Astrocyte of the hippocampus (primary cell): Measurements from ENCODE around the gene SPARC.
"Not testable (repeated sequence)": the region's sequence is repeated elsewhere in the genome, so short reads cannot be mapped to it uniquely, and the experiment has no call there.

Experiments
- DNase-seq: peaks from one replicate; pipeline ENCODE4 v3.0.0; 2011; ENCODE audit warnings: low read depth, low spot score

SPARC gene

GRCh38 chr5:151686674-151687407 is at the start of gene SPARC:
TSS of gene SPARC (minus strand) at chr5:151686915. CDS start at chr5:151676188, 10,727 bp downstream.
- DNase-seq = peak; percentile 95

- DNase-seq = no peak
Measured at GRCh38 chr5:151735646-151736045, 48.9 kb upstream of the SPARC start.

- no peak for DNase-seq
Measured at GRCh38 chr5:151734064-151734408, 47.3 kb upstream of the SPARC start.

DNA sequence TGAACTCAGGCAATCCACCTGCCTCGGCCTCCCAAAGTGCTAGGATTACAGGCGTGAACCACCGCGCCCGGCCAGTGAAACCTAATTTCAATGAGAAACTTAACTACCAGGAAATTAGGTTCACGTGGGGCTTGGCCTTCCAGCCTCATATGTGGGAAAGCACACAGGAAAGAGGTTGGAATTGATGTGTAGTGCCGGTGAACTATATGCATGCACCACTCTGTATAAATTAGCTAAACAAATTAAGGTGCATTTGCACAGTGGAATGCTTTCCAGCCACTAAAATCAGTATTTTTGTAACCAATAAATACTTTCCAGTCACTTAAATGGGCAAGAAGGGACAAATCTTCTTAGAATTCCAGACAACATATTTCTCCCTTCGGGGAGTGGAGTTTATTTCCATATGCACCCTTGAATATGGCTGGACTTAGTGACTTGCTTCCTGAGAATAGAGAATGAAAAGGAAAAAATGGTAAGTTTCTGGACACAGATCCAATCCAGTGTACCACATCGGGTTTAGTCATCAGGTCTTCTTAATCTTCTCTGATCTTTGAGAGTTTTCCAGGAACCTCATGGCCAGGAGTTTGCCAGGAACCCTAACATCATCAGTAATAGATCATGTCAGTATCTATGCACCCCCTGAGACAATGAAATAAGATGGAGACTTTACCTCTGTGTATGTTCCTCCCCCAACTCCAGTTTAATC is 46.8 kb upstream of the SPARC start:
- DNase-seq = no peak

- no peak for DNase-seq
Measured at GRCh38 chr5:151730381-151730780, 43.7 kb upstream of the SPARC start.

GRCh38 chr5:151729597-151729996 is 42.9 kb upstream of the SPARC start:
- not testable (repeated sequence) for DNase-seq

DNA sequence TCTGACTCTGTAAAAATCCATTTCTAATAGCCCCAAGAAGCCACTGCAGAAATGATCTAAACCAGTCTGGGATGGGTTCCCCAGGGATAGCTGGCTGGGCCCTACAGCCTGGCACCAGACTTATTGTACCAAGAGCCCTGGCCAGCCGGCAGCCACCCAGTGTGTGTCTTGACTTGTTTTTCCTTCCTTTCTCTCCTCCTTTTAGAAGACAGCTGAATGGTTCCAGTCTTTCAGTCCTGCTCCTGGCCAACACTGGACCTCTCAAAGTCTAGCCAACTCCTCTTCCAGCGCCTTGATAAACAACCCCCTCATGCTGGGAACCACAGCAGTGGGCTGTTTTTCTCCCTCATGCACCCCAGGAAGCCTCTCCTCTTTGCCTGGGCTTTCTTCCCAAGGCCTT is 37.6 kb upstream of the SPARC start:
- DNase-seq = no peak

GRCh38 chr5:151722546-151722945 is 35.8 kb upstream of the SPARC start:
- DNase-seq = no peak

DNA sequence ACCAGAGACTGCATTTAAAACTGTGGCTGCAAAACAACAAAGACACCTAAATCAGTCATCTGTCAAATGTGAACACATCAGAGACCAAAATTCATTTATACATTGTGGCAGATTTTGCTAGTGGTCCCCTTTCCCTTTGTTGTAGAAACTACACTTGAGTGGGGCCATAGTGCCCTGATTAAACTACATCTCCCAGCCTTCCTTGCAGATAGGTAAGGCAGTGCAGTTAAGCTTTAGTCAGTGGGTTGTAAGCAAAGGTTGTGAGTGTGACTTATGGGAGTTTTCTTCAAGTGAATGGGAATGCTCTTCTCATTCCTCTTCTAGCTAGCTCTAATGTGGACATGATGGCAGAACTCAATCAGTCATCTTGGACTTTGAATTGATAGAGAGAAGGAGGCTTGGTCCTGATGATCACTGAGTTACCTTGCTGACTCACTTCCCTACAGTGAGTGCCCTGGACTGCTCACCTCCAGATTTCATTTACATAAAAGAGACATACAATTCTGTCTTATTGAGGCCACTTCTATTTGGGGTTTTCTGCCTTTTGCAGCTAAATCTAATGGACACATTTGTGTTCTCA is 35.2 kb upstream of the SPARC start:
- no peak for DNase-seq

DNA sequence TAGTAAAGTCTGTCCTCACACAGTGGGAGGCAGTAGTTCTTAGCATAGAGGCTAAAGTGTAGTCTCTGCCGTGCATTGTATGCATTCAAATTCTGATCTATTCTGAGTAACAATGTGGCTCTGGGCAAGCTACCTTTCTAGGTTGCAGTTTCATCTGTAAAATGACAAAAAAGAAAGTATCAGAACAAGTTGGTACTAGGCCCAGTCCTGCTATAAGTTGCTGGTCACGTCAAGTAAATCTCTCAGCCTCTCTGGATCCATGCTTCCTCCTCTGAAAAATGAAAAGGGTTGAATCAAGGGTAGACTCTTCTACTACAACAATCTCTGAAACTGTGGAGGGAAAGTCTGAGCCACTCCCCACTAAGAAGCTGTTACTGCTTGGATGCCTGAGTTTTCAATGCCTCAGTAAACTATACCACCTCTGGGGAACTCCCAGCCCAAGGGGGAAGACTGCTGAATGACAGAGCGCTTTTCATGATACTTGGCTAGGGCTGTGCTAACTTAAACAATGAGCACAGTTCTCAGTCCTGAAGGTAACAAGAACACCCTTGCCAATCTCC is 34.5 kb upstream of the SPARC start:
- no peak for DNase-seq

DNA sequence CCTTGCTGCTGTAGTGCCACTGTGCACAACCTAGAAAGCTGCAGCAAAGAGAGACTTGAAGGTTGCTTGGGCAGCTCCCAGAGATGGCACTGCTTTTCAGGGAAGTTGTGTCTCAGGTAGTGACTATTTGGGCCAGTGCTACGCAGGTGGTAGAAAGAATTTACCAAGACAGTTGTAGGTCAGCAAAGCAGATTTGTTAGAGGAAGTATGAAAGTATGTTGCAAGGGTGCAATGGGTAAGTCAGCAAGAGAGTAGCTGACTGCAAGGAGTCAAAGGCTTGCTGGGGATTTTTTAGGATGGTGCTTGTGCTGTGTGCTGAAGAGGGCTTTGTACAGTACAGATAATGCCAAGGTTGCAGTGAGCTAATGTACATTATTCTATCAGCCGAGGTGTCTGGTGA is 33.5 kb upstream of the SPARC start:
- DNase-seq = no peak

DNA sequence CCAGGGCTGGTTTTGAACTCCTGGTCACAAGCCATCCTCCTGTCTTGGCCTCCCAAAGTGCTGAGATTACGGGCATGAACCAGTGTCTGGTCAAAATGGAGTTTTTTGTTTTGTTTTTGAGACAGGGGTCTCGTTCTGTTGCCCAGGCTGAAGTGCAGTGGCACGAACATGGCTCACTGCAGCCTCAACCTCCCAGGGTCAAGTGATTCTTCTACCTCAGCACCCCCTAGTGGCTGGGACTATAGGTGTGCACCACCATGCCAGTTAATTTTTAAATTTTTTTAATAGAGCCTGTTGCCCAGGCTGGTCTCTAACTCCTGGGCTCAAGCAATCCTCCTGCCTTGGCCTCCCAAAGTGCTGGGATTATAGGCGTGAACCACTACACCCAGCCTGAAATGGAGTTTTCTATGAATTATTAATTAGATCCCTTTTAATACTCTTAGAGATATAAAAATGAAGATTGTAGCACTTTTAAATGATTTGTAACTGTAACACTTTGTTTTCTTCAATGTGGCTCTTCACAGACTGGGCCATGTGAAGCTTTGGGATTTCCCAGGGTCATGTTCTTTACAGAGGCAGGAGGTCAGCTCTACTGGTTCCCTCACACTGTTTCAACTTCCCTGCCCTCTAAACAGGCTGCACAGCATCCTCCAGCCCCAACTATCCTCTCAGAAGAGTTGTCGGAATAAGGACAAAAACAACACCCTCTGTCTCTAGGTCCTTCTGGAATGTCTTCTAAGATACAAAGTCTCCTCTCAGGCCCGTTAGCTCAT is 32.7 kb upstream of the SPARC start:
- DNase-seq = no peak

- peak; percentile 68 for DNase-seq
Measured at GRCh38 chr5:151718646-151719045, 31.9 kb upstream of the SPARC start.

DNA sequence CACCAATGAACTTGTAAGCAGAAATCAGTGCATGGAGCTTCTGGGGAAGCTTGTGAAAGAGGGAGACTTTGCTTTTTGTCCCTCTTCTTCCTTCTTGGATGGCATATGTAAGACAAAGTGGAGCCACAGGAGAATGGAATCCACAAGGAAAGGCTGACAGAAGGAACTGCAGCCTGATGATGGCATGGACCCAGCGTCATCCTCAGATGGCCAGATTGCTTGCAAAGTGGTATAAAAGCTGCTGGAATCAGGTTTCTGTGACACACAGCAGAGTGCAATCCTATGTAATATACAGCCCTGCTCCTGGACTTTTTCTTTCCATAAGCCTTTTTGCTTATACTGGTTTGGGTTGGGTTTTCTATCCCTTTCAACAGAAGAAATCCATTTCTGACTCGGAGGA is 31.4 kb upstream of the SPARC start:
- no peak for DNase-seq

- DNase-seq = no peak
Measured at GRCh38 chr5:151717416-151717815, 30.7 kb upstream of the SPARC start.

DNA sequence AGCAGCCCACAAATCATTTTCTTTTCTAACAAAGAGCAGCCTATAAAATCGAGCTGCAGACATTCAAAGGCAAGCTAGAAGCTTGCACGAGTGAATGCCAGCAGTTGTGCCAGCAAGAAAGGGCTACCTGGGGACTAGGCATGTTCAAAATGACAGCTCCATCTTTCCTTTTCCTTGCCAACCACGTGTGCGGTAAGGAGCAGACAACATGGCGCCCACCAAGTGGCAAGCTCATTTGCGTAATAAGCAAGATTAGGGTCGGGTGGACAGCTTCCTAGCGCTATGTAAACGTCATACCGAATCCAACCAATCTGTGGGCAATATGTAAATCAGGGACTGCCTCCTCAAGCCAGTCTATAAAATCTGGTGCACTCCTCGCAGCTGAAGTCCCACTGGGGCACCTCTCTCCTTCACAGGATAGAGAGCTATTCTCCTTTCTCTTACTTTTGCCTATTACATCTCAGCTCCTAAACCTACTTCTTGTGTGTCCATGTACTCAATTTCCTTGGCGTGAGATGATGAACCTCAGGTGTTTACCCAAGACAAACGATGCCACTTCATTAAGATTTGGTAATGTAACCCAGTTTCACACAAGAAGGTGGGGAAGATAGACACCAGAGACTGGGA is 22.5 kb upstream of the SPARC start:
- no peak for DNase-seq

GRCh38 chr5:151708126-151708525 is 21.4 kb upstream of the SPARC start:
- DNase-seq = no peak

DNA sequence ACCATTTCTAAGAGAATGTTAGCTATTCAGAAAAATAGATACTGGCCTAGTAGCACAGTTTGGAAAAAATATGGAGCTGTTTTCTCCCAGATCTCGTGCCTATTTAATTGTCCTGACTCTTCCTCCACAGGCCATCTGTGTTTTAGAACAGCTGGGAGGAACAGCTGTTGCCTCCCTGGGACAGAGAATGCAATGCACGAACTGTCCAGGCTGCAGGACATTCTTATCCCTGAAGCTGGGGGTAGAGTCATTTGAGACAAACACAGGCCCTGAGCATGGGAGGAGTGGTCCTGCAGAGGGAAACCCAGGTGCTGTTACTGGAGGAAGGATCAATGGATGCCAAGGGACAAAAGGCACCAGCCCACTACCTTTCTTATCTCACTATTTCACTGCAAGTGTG is 20.9 kb upstream of the SPARC start:
- no peak for DNase-seq

GRCh38 chr5:151706906-151707305 is 20.2 kb upstream of the SPARC start:
- DNase-seq = no peak

DNA sequence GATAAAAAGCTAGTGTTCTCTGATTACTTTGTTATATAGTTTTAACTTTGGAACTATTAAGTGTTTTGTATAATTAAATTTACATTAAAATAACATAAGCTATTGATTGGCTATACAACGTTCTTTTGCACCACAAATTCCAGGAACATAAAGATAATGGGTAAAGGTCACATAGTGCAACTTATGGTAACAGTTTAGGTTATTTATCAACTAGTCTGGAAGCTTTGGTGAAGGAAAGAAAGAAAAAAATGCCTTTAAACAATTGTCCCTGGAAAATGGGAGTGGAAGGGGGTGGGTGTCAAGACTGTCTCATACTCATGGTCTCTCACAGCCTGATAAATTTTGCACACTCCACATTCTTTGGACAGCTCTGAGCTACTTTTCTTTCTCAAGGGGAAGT is 17.1 kb upstream of the SPARC start:
- no peak for DNase-seq

DNA sequence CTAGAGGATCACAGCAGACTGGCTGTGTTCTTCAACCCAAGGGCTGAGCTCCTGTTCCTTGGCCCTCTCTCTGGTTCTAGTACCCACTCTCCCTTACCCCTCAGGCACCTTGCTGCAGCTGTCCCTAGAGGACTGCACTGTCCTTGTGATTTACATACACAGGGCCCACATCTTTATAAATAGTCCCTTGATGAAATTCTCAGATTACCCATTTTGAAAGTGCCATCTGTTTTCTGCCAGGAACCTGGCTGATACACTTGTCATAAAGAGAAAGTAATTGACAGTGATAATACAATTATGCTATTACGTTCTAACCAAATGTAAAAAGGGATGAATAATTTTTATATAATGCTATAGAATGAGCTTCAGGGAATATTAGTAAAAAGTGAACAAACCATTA is 16.5 kb upstream of the SPARC start:
- no peak for DNase-seq

GRCh38 chr5:151700820-151701219 is 14.1 kb upstream of the SPARC start:
- no peak for DNase-seq
